Trophoblast cell (in vitro differentiated cells and primary cell): ENCODE results near the gene DEFB124.
"Not testable (repeated sequence)": the region's sequence is repeated elsewhere in the genome, so short reads cannot be mapped to it uniquely, and the experiment has no call there.

Experiments used
- DNase-seq, 2 donors: peaks; one replicate each; pipeline ENCODE4 v3.0.0-alpha.2; 2016
- H2AFZ ChIP-seq: 2 replicates; pipeline ENCODE4 v1.6.1; 2013; ENCODE audit warnings: low read length, moderate library complexity, mild to moderate bottlenecking; ENCODE audit not compliant: insufficient read depth, poor library complexity
- H2AK5ac ChIP-seq: 2 replicates; pipeline ENCODE4 v1.6.1; 2013; ENCODE audit warnings: mild to moderate bottlenecking, low read length
- H2BK120ac ChIP-seq: 2 replicates; pipeline ENCODE4 v1.6.1; 2013; ENCODE audit warnings: low read length, mild to moderate bottlenecking, moderate library complexity; ENCODE audit not compliant: insufficient read depth, poor library complexity
- H2BK12ac ChIP-seq: 2 replicates; pipeline ENCODE4 v1.6.1; 2013; ENCODE audit warnings: mild to moderate bottlenecking, low read length, moderate library complexity
- H2BK5ac ChIP-seq: 2 replicates; pipeline ENCODE4 v1.6.1; 2013; ENCODE audit warnings: low read length, low read depth, moderate library complexity, mild to moderate bottlenecking; ENCODE audit not compliant: poor library complexity
- H3K14ac ChIP-seq: 2 replicates; pipeline ENCODE4 v1.6.1; 2013; ENCODE audit warnings: mild to moderate bottlenecking, low read length
- H3K18ac ChIP-seq: 2 replicates; pipeline ENCODE4 v1.6.1; 2013; ENCODE audit warnings: mild to moderate bottlenecking, low read length
- H3K23ac ChIP-seq: 2 replicates; pipeline ENCODE4 v1.6.1; 2013; ENCODE audit warnings: low read length
- H3K27ac ChIP-seq: 2 replicates; pipeline ENCODE4 v1.5.1; 2013; ENCODE audit warnings: low read depth, mild to moderate bottlenecking, inconsistent platforms, low read length, moderate library complexity
- H3K27me3 ChIP-seq: 2 replicates; pipeline ENCODE4 v1.6.1; 2013; ENCODE audit warnings: inconsistent platforms, mild to moderate bottlenecking, low read length, moderate library complexity; ENCODE audit not compliant: insufficient read depth
- H3K36me3 ChIP-seq, 2 experiments: 1 replicate in 1 of 2; 2 replicates in 1 of 2; pipeline ENCODE4 v1.6.1; 2013; ENCODE audit warnings: low read length in 2 of 2, mild to moderate bottlenecking in 2 of 2, moderate library complexity in 1 of 2; ENCODE audit not compliant: insufficient read depth in 2 of 2, control insufficient read depth in 1 of 2
- H3K4ac ChIP-seq: 2 replicates; pipeline ENCODE4 v1.6.1; 2013; ENCODE audit warnings: low read depth, mild to moderate bottlenecking, low read length, moderate library complexity
- H3K4me1 ChIP-seq, 2 experiments: 1 replicate in 1 of 2; 2 replicates in 1 of 2; pipeline ENCODE4 v1.6.1; 2013; ENCODE audit warnings: low read length in 2 of 2, mild to moderate bottlenecking in 2 of 2, moderate library complexity in 1 of 2; ENCODE audit not compliant: insufficient read depth in 2 of 2, control insufficient read depth in 1 of 2
- H3K4me2 ChIP-seq: 2 replicates; pipeline ENCODE4 v1.6.1; 2013; ENCODE audit warnings: inconsistent platforms, mild to moderate bottlenecking, low read length, moderate library complexity
- H3K4me3 ChIP-seq: 2 replicates; pipeline ENCODE4 v1.5.1; 2013; ENCODE audit warnings: mild to moderate bottlenecking, low read depth, low read length, inconsistent platforms
- H3K79me1 ChIP-seq: one replicate; pipeline ENCODE4 v1.6.1; 2013; ENCODE audit warnings: low read length
- H3K79me2 ChIP-seq: 2 replicates; pipeline ENCODE4 v1.6.1; 2013; ENCODE audit warnings: low read length, mild to moderate bottlenecking; ENCODE audit not compliant: control insufficient read depth, insufficient read depth, poor library complexity
- H3K9ac ChIP-seq: 2 replicates; pipeline ENCODE4 v1.6.1; 2013; ENCODE audit warnings: mild to moderate bottlenecking, low read length
- H3K9me3 ChIP-seq: 2 replicates; pipeline ENCODE4 v1.6.1; 2013; ENCODE audit warnings: low read depth, mild to moderate bottlenecking, control low read depth, inconsistent platforms, low read length; ENCODE audit not compliant: insufficient read depth
- H4K12ac ChIP-seq: 2 replicates; pipeline ENCODE4 v1.6.1; 2013; ENCODE audit warnings: low read depth, mild to moderate bottlenecking, low read length, moderate library complexity
- H4K8ac ChIP-seq: 2 replicates; pipeline ENCODE4 v1.6.1; 2013; ENCODE audit warnings: low read depth, mild to moderate bottlenecking, low read length, moderate library complexity
- H4K91ac ChIP-seq: one replicate; pipeline ENCODE4 v1.6.1; 2013; ENCODE audit warnings: low read depth, mild to moderate bottlenecking, low read length, moderate library complexity
- WGBS: extraction: QIAGEN DNeasy Blood & Tissue Kit; methylation state at CpG from one replicate; pipeline ENCODE4 v1.1.7; 2013; ENCODE audit warnings: missing lambda C conversion rate; ENCODE audit not compliant: insufficient read length, insufficient coverage; ENCODE audit errors: extremely low coverage; 5-methylcytosine and 5-hydroxymethylcytosine counted together

Gene DEFB124

GRCh38 chr20:31426891-31427551 is 47.9 kb downstream of the DEFB124 start:
- WGBS: no CpG with 5 or more reads among the region's 48 CpGs
- H3K4me2 ChIP-seq, H3K4me3 ChIP-seq, H3K27ac ChIP-seq, H3K27me3 ChIP-seq, H2BK5ac ChIP-seq, H3K9ac ChIP-seq, H3K4ac ChIP-seq, H3K23ac ChIP-seq, H2BK120ac ChIP-seq, H3K4me1 ChIP-seq, H2BK12ac ChIP-seq, H4K12ac ChIP-seq, H4K91ac ChIP-seq, H4K8ac ChIP-seq, H2AK5ac ChIP-seq, H3K14ac ChIP-seq, DNase-seq, H3K79me2 ChIP-seq, H3K36me3 ChIP-seq, H3K79me1 ChIP-seq, H3K18ac ChIP-seq, H2AFZ ChIP-seq: not testable (repeated sequence)
- H3K9me3 ChIP-seq: peaks cover 10% of the 10 kb centered on the region

DNA sequence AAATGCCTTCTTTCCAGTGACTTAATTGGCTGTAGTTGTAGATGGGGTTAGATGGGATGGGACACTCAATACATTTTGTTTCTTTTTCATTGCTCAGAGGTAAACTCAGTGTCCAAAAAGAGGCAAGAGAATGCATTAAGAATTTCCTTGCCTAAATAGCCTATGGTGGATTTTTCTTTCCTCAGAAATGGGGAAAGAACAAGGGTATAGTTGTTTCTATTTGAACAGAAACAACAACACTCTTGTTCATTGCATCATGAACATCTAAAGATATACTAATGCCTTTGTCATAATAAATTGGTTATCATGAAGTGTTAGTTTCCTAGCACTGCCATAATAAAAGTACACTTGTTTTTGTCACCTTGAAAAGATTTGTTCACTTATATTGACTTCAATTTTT is 49.1 kb downstream of the DEFB124 start:
- Histone ChIP-seq H2BK12ac (no peak overlapping the region), H3K18ac (no peak overlapping the region), H2BK120ac (no peak overlapping the region), H3K9me3 (peaks cover 10% of the 10 kb centered on the region), H3K4me3 (no peak overlapping the region), H4K12ac (no peak overlapping the region), H3K4me2 (no peak overlapping the region), H4K8ac (no peak overlapping the region), H3K4ac (no peak overlapping the region), H2BK5ac (no peak overlapping the region), H4K91ac (no peak overlapping the region), H3K79me2 (no peaks in the 10 kb centered on the region), H3K79me1 (no peaks in the 10 kb centered on the region), H3K14ac (no peak overlapping the region), H3K4me1 (no peaks in the 10 kb centered on the region), H2AFZ (no peak overlapping the region), H3K27me3 (no peaks in the 10 kb centered on the region), H3K9ac (no peak overlapping the region), H3K36me3 (no peaks in the 10 kb centered on the region), H2AK5ac (no peak overlapping the region), H3K23ac (no peak overlapping the region), H3K27ac (no peak overlapping the region)
- no peak for DNase-seq

- H3K27me3 ChIP-seq: no peaks in the 10 kb centered on the region
- no peak overlapping the region for H3K4ac ChIP-seq
- no peaks in the 10 kb centered on the region for H3K4me1 ChIP-seq
- no peaks in the 10 kb centered on the region for H3K79me2 ChIP-seq
- no peak overlapping the region for H4K12ac ChIP-seq
- H3K4me2 ChIP-seq: no peak overlapping the region
- H2BK120ac ChIP-seq: no peak overlapping the region
- H3K23ac ChIP-seq: no peak overlapping the region
- DNase-seq: no peak
- H3K36me3 ChIP-seq: no peaks in the 10 kb centered on the region
- no peak overlapping the region for H2AFZ ChIP-seq
- H2AK5ac ChIP-seq: no peak overlapping the region
- H4K91ac ChIP-seq: no peak overlapping the region
- no peak overlapping the region for H2BK5ac ChIP-seq
- no peak overlapping the region for H3K4me3 ChIP-seq
- H3K9ac ChIP-seq: no peak overlapping the region
- no peak overlapping the region for H2BK12ac ChIP-seq
- no CpG with 5 or more reads among the region's 7 CpGs for WGBS
- H3K79me1 ChIP-seq: no peaks in the 10 kb centered on the region
- no peak overlapping the region for H3K14ac ChIP-seq
- peaks cover 8% of the 10 kb centered on the region for H3K9me3 ChIP-seq
- H4K8ac ChIP-seq: no peak overlapping the region
- no peak overlapping the region for H3K27ac ChIP-seq
- H3K18ac ChIP-seq: no peak overlapping the region
Observed at GRCh38 chr20:31418307-31418706, 56.6 kb downstream of the DEFB124 start.

GRCh38 chr20:31415653-31416052 is 59.3 kb downstream of the DEFB124 start:
- Histone ChIP-seq H3K9me3 (peaks cover 10% of the 10 kb centered on the region), H3K9ac (no peak overlapping the region), H2BK120ac (no peak overlapping the region), H2BK5ac (no peak overlapping the region), H2AFZ (no peak overlapping the region), H3K36me3 (no peaks in the 10 kb centered on the region), H4K91ac (no peak overlapping the region), H3K14ac (no peak overlapping the region), H3K4ac (no peak overlapping the region), H3K4me1 (no peaks in the 10 kb centered on the region), H3K23ac (no peak overlapping the region), H3K79me1 (no peaks in the 10 kb centered on the region), H2BK12ac (no peak overlapping the region), H3K4me3 (no peak overlapping the region), H3K27ac (no peak overlapping the region), H3K27me3 (no peaks in the 10 kb centered on the region), H3K18ac (no peak overlapping the region), H3K4me2 (no peak overlapping the region), H2AK5ac (no peak overlapping the region), H3K79me2 (no peaks in the 10 kb centered on the region), H4K8ac (no peak overlapping the region), H4K12ac (no peak overlapping the region)
- DNase-seq: no peak
- no CpG with 5 or more reads among the region's 2 CpGs for WGBS
